HG02759 (cell line): ENCODE measurements around the gene RNF169.

Source experiments
- ATAC-seq: cut with Tn5 transposase; IDR thresholded peaks from one replicate; pipeline ENCODE4 v1.9.1; 2021; ENCODE audit warnings: mild to moderate bottlenecking, moderate library complexity; ENCODE audit not compliant: unreplicated experiment

RNF169 gene

GRCh38 chr11:74748211-74749126 is at the start of gene RNF169:
TSS of gene RNF169 (plus strand) at chr11:74748849. CDS start at chr11:74748881, 32 bp downstream.
- peak; percentile 97 for ATAC-seq

GRCh38 chr11:74699615-74700396 is 48.8 kb upstream of the RNF169 start:
- no peak for ATAC-seq

GRCh38 chr11:74701351-74701750 is 47.3 kb upstream of the RNF169 start:
- no peak for ATAC-seq

- ATAC-seq, result peak; percentile 57
Observed at GRCh38 chr11:74702383-74703007, 46.2 kb upstream of the RNF169 start.

GRCh38 chr11:74703211-74703610 is 45.4 kb upstream of the RNF169 start:
- no peak for ATAC-seq

- no peak for ATAC-seq
Observed at GRCh38 chr11:74707182-74707581, 41.5 kb upstream of the RNF169 start.

GRCh38 chr11:74707602-74708510 is 40.8 kb upstream of the RNF169 start:
- ATAC-seq, result no peak

GRCh38 chr11:74709175-74709574 is 39.5 kb upstream of the RNF169 start:
- no peak for ATAC-seq

GRCh38 chr11:74710281-74710938 is 38.2 kb upstream of the RNF169 start:
- no peak for ATAC-seq

GRCh38 chr11:74713686-74714085 is 35.0 kb upstream of the RNF169 start:
- no peak for ATAC-seq

GRCh38 chr11:74714904-74715303 is 33.7 kb upstream of the RNF169 start:
- no peak for ATAC-seq

- no peak for ATAC-seq
Observed at GRCh38 chr11:74717221-74717969, 31.3 kb upstream of the RNF169 start.

GRCh38 chr11:74719011-74719410 is 29.6 kb upstream of the RNF169 start:
- ATAC-seq, result no peak

GRCh38 chr11:74720596-74721478 is 27.8 kb upstream of the RNF169 start:
- ATAC-seq, result no peak

GRCh38 chr11:74721479-74721835 is 27.2 kb upstream of the RNF169 start:
- ATAC-seq, result no peak

- no peak for ATAC-seq
Observed at GRCh38 chr11:74723511-74723910, 25.1 kb upstream of the RNF169 start.

- no peak for ATAC-seq
Observed at GRCh38 chr11:74725701-74726100, 22.9 kb upstream of the RNF169 start.

- ATAC-seq, result peak; percentile 91
Observed at GRCh38 chr11:74726547-74727182, 22.0 kb upstream of the RNF169 start.
